ENCODE results near the gene KIF13A. TPM values are rescaled to one million over a fixed set of nuclear protein-coding genes. Genes with fewer than 3 reads are reported as not detected.

Gene KIF13A
- total and polyA plus RNA-seq, 4 donors = 14.2 to 97.4 (median 31.7) TPM

DNA sequence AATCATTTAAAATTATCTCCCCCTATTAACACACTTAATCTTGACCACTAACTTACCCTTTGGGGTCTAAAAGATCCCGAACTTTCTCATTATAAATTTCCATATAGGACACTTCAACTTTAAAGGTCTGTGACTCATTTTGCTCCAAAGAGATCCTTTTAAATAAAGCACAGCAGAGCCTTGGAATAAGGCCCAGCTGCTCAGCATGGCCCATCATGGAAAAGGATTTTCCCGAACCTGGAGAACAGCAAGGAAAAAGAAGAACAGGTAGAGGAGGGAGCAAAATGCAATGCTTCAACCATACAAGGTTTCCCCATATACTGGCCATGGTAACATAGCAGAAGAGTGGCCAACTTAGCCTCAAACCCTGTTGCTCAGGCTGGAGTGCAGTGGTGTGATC, 132.1 kb downstream of the KIF13A start:
- Histone ChIP-seq H3K9me3 (ENCODE audit: control insufficient read depth in 4 of 4, insufficient read depth in 3 of 4, low read length in 3 of 4) (no peaks in the 10 kb centered on the region), H3K36me3 (ENCODE audit: control insufficient read depth in 4 of 4, insufficient read depth in 4 of 4, low read length in 4 of 4) (peaks cover 0 to 15% (median 4%) of the 10 kb centered on the region in 4 donors), H3K4me1 (ENCODE audit: control insufficient read depth in 5 of 5, insufficient read depth in 5 of 5, low read length in 5 of 5) (peaks cover 0 to 18% (median 5%) of the 10 kb centered on the region in 5 donors), H3K4me3 (no peak overlapping the region), H3K27ac (ENCODE audit: low read depth in 1 of 2, low read length in 1 of 2) (no peak overlapping the region), H3K9ac (ENCODE audit: insufficient read depth in 1 of 2, low read length in 2 of 2) (no peak overlapping the region), H3K27me3 (ENCODE audit: control insufficient read depth in 3 of 3, insufficient read depth in 3 of 3, low read length in 2 of 3) (no peaks in the 10 kb centered on the region)
- ATAC-seq (ENCODE audit: insufficient read depth, low FRiP score) (no peak), DNase-seq (no peak)
- WGBS, 2 donors = 92 to 100% methylated on average over 2 of the region's 2 CpGs
- TF ChIP-seq, protein P1, sequence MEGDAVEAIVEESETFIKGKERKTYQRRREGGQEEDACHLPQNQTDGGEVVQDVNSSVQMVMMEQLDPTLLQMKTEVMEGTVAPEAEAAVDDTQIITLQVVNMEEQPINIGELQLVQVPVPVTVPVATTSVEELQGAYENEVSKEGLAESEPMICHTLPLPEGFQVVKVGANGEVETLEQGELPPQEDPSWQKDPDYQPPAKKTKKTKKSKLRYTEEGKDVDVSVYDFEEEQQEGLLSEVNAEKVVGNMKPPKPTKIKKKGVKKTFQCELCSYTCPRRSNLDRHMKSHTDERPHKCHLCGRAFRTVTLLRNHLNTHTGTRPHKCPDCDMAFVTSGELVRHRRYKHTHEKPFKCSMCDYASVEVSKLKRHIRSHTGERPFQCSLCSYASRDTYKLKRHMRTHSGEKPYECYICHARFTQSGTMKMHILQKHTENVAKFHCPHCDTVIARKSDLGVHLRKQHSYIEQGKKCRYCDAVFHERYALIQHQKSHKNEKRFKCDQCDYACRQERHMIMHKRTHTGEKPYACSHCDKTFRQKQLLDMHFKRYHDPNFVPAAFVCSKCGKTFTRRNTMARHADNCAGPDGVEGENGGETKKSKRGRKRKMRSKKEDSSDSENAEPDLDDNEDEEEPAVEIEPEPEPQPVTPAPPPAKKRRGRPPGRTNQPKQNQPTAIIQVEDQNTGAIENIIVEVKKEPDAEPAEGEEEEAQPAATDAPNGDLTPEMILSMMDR (IDR thresholded peaks at IDR 0.05; ENCODE audit: control extremely low read depth, extremely low read depth) = no peak

DNA sequence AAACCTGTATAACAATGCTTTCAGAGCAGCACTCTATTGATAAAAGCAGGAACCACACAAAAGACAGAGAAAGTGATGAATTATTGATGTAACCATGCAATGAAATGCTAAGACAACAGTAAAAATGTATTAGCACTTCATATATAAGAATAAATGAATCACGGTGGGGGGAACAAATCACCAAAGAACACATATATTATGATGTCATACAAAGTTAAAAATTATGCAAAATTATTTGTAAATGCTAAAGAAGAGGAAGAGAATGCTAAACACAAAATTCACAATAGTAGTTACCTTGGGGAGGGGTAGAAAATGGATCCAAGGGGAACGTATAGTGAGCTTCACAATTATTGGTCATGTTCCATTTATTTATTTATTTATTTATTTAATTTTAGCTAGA, 133.9 kb downstream of the KIF13A start:
- peaks cover 0 to 31% (median 10%) of the 10 kb centered on the region in 4 donors for H3K36me3 ChIP-seq (ENCODE audit: control insufficient read depth in 4 of 4, insufficient read depth in 4 of 4, low read length in 4 of 4)
- H3K9ac ChIP-seq (ENCODE audit: insufficient read depth in 1 of 2, low read length in 2 of 2) = no peak overlapping the region
- H3K27ac ChIP-seq (ENCODE audit: low read depth in 1 of 2, low read length in 1 of 2) = no peak overlapping the region
- TF ChIP-seq, protein P1 (IDR thresholded peaks at IDR 0.05; ENCODE audit: control extremely low read depth, extremely low read depth) = no peak
- 95 to 97% methylated on average over 2 of the region's 2 CpGs for WGBS, 2 donors
- H3K9me3 ChIP-seq (ENCODE audit: control insufficient read depth in 4 of 4, insufficient read depth in 3 of 4, low read length in 3 of 4) = no peaks in the 10 kb centered on the region
- H3K4me1 ChIP-seq (ENCODE audit: control insufficient read depth in 5 of 5, insufficient read depth in 5 of 5, low read length in 5 of 5) = peaks cover 0 to 18% (median 5%) of the 10 kb centered on the region in 5 donors
- no peak overlapping the region for H3K4me3 ChIP-seq
- DNase-seq (no peak), ATAC-seq (ENCODE audit: insufficient read depth, low FRiP score) (no peak)
- no peaks in the 10 kb centered on the region for H3K27me3 ChIP-seq (ENCODE audit: control insufficient read depth in 3 of 3, insufficient read depth in 3 of 3, low read length in 2 of 3)

DNA sequence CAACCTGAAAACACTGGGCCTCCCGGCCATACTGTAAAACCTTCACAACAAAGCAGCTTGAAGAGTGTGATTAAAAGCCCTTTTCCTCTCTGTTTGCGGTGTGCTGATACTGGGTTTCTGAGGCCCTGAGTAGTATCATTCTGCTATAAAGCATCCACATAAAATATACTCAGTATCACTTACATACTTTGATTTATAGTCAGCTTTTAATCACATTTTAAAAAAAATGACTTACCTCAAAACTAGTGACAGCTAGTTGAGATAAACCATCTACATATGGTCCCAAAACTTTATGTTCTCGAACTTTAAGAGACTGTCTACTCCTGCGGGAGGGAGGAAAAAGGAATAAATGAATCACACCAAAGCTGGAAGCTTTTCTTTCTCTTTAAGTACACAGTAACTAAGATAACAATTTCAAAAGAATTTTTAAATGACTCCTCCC, 135.7 kb downstream of the KIF13A start:
- Histone ChIP-seq H3K9ac (ENCODE audit: insufficient read depth in 1 of 2, low read length in 2 of 2) (no peak overlapping the region), H3K4me1 (ENCODE audit: control insufficient read depth in 5 of 5, insufficient read depth in 5 of 5, low read length in 5 of 5) (peaks cover 0 to 18% (median 3%) of the 10 kb centered on the region in 5 donors), H3K27me3 (ENCODE audit: control insufficient read depth in 3 of 3, insufficient read depth in 3 of 3, low read length in 2 of 3) (no peaks in the 10 kb centered on the region), H3K27ac (ENCODE audit: low read depth in 1 of 2, low read length in 1 of 2) (peak overlapping the region in 1 of 2 donors; percentile 13), H3K4me3 (no peak overlapping the region), H3K9me3 (ENCODE audit: control insufficient read depth in 4 of 4, insufficient read depth in 3 of 4, low read length in 3 of 4) (no peaks in the 10 kb centered on the region), H3K36me3 (ENCODE audit: control insufficient read depth in 4 of 4, insufficient read depth in 4 of 4, low read length in 4 of 4) (peaks cover 4 to 32% (median 16%) of the 10 kb centered on the region in 4 donors)
- ATAC-seq (ENCODE audit: insufficient read depth, low FRiP score) (no peak), DNase-seq (no peak)
- WGBS, 2 donors = 44 to 53% methylated on average over 4 of the region's 4 CpGs
- TF ChIP-seq, protein P1 (IDR thresholded peaks at IDR 0.05; ENCODE audit: control extremely low read depth, extremely low read depth) = no peak
